ENCODE data around the gene SCP2. TPM values are rescaled to one million over a fixed set of nuclear protein-coding genes. Genes with fewer than 3 reads are reported as not detected.

Gene SCP2
- total RNA-seq, 2 experiments from 2014 or later = 63.9 to 75.5 TPM

- no peak overlapping the region for H3K4me3 ChIP-seq (ENCODE audit: low read depth, low read length, poor library complexity, severe bottlenecking)
- BruUV-seq (replicated peaks) = no TSS peak
- no peaks in the 10 kb centered on the region for H3K9me2 ChIP-seq (ENCODE audit: insufficient read depth, low read length)
- intact Hi-C loops (cut with micrococcal nuclease; ENCODE audit: unreplicated experiment) = no loop called here
- CTCF ChIA-PET (ENCODE audit: unreplicated experiment) = interaction anchor here (0.5 kb wide), 1 partner anchor 9 kb away, joined by 4 read pairs; no protein-coding TSS in a partner anchor
- DNase-seq (ENCODE audit: low spot score) = no peak
- no peak overlapping the region for H3K27ac ChIP-seq (ENCODE audit: low read depth, low read length, poor library complexity, severe bottlenecking)
- no peak overlapping the region for H3K4me2 ChIP-seq (ENCODE audit: low read length)
- no peaks in the 10 kb centered on the region for H4K20me1 ChIP-seq (ENCODE audit: insufficient read depth, low read length)
- H3K4me1 ChIP-seq (ENCODE audit: insufficient read depth, low read length, poor library complexity, severe bottlenecking) = no peaks in the 10 kb centered on the region
- no peaks in the 10 kb centered on the region for H3K79me2 ChIP-seq (ENCODE audit: insufficient read depth, low read depth, low read length)
- H3K9me3 ChIP-seq (ENCODE audit: low read length) = no peaks in the 10 kb centered on the region
- no peaks in the 10 kb centered on the region for H3K36me3 ChIP-seq (ENCODE audit: insufficient read depth, low read length)
- TF ChIP-seq EZH2phosphoT487 (IDR thresholded peaks at IDR 0.05; ENCODE audit: borderline replicate concordance, low read depth, low read length) (no peak), CTCF (conservative IDR thresholded peaks at IDR 0.05; ENCODE audit: low read length) (no peak)
- POLR2A ChIA-PET = no interaction called here
- no peak overlapping the region for H2AFZ ChIP-seq (ENCODE audit: low read length)
These were observed 7.2 kb upstream of the SCP2 start for GRCh38 chr1:52919723-52920483.

GRCh38 chr1:52920791-52921291 is 6.2 kb upstream of the SCP2 start:
- no peak for DNase-seq (ENCODE audit: low spot score)
- BruUV-seq (replicated peaks) = no TSS peak
- Histone ChIP-seq H4K20me1 (ENCODE audit: insufficient read depth, low read length) (no peaks in the 10 kb centered on the region), H3K4me3 (ENCODE audit: low read depth, low read length, poor library complexity, severe bottlenecking) (no peak overlapping the region), H3K36me3 (ENCODE audit: insufficient read depth, low read length) (no peaks in the 10 kb centered on the region), H3K4me2 (ENCODE audit: low read length) (no peak overlapping the region), H2AFZ (ENCODE audit: low read length) (no peak overlapping the region), H3K79me2 (ENCODE audit: insufficient read depth, low read depth, low read length) (no peaks in the 10 kb centered on the region), H3K9me3 (ENCODE audit: low read length) (no peaks in the 10 kb centered on the region), H3K27ac (ENCODE audit: low read depth, low read length, poor library complexity, severe bottlenecking) (no peak overlapping the region), H3K9me2 (ENCODE audit: insufficient read depth, low read length) (no peaks in the 10 kb centered on the region), H3K4me1 (ENCODE audit: insufficient read depth, low read length, poor library complexity, severe bottlenecking) (no peaks in the 10 kb centered on the region)
- intact Hi-C loops (cut with micrococcal nuclease; ENCODE audit: unreplicated experiment) = no loop called here
- no peak for TF ChIP-seq CTCF (conservative IDR thresholded peaks at IDR 0.05; ENCODE audit: low read length)
- no peak for TF ChIP-seq EZH2phosphoT487 (IDR thresholded peaks at IDR 0.05; ENCODE audit: borderline replicate concordance, low read depth, low read length)
- ChIA-PET POLR2A (no interaction called here), CTCF (ENCODE audit: unreplicated experiment) (no interaction called here)

- no peaks in the 10 kb centered on the region for H3K4me1 ChIP-seq (ENCODE audit: insufficient read depth, low read length, poor library complexity, severe bottlenecking)
- H3K9me2 ChIP-seq (ENCODE audit: insufficient read depth, low read length) = no peaks in the 10 kb centered on the region
- no TSS peak for BruUV-seq (replicated peaks)
- no peak overlapping the region for H3K4me2 ChIP-seq (ENCODE audit: low read length)
- no peaks in the 10 kb centered on the region for H4K20me1 ChIP-seq (ENCODE audit: insufficient read depth, low read length)
- intact Hi-C loops (cut with micrococcal nuclease; ENCODE audit: unreplicated experiment) = no loop called here
- no peaks in the 10 kb centered on the region for H3K36me3 ChIP-seq (ENCODE audit: insufficient read depth, low read length)
- no peak overlapping the region for H3K27ac ChIP-seq (ENCODE audit: low read depth, low read length, poor library complexity, severe bottlenecking)
- POLR2A ChIA-PET = interaction anchor here (0.8 to 1.1 kb wide), 2 partner anchors 12 to 131 kb away, joined by 3 read pairs; no protein-coding TSS in a partner anchor
- DNase-seq (ENCODE audit: low spot score) = no peak
- CTCF ChIA-PET (ENCODE audit: unreplicated experiment) = no interaction called here
- H3K9me3 ChIP-seq (ENCODE audit: low read length) = no peaks in the 10 kb centered on the region
- TF ChIP-seq CTCF (conservative IDR thresholded peaks at IDR 0.05; ENCODE audit: low read length) = no peak
- TF ChIP-seq EZH2phosphoT487 (IDR thresholded peaks at IDR 0.05; ENCODE audit: borderline replicate concordance, low read depth, low read length) = no peak
- no peak overlapping the region for H3K4me3 ChIP-seq (ENCODE audit: low read depth, low read length, poor library complexity, severe bottlenecking)
- no peaks in the 10 kb centered on the region for H3K79me2 ChIP-seq (ENCODE audit: insufficient read depth, low read depth, low read length)
- no peak overlapping the region for H2AFZ ChIP-seq (ENCODE audit: low read length)
These were observed 1.5 kb upstream of the SCP2 start for GRCh38 chr1:52925571-52926005.

Data from OCI-LY7 (cell line).